CD4-positive, alpha-beta T cell (primary cell): ENCODE measurements around the gene DNAL1. TPM values are rescaled to one million over a fixed set of nuclear protein-coding genes. Genes with fewer than 3 reads are reported as not detected.
A peak's percentile ranks its signal among the peaks of the same experiment; 100 is the strongest.

Experiments
- ATAC-seq: fragments of 200-7000 bp; cut with Tn5 transposase; one replicate; pipeline ENCODE4 v1.10.0; 2022; ENCODE audit warnings: mild to moderate bottlenecking; ENCODE audit not compliant: poor library complexity
- CTCF ChIA-PET: fragments of 350-600 bp; sonication (Branson Sonifier 250); formaldehyde crosslinking; loops from one replicate; lab custom pipeline; 2021; ENCODE audit warnings: antibody characterized with exemption, inconsistent platforms; lab: Charles Lee
- POLR2A ChIA-PET: fragments of 350-600 bp; sonication (Branson Sonifier 250); formaldehyde crosslinking; loops from one replicate; lab custom pipeline; 2021; ENCODE audit warnings: antibody characterized with exemption, inconsistent platforms; lab: Charles Lee
- DNase-seq, 14 experiments: peaks; one replicate each; pipeline ENCODE4 v3.0.0-alpha.2; 2013 to 2020; ENCODE audit warnings: mixed read lengths in 2 of 14
- H3K27ac ChIP-seq, 2 donors: one replicate each; pipeline versions ENCODE4 v1.5.1 to v1.7.0; 2013; ENCODE audit warnings: low read length in 2 of 2, low read depth in 1 of 2, mild to moderate bottlenecking in 1 of 2
- H3K27me3 ChIP-seq, 2 experiments: 1 replicate in 1 of 2; 2 replicates in 1 of 2; pipeline versions ENCODE4 v1.6.1 to v1.7.0; 2013; ENCODE audit warnings: low read length in 2 of 2, control low read depth in 1 of 2, mild to moderate bottlenecking in 1 of 2, moderate library complexity in 1 of 2; ENCODE audit not compliant: insufficient read depth in 2 of 2, control insufficient read depth in 1 of 2
- H3K36me3 ChIP-seq: one replicate; pipeline ENCODE4 v1.6.1; 2013; ENCODE audit warnings: low read length, control low read depth; ENCODE audit not compliant: insufficient read depth
- H3K4me1 ChIP-seq: one replicate; pipeline ENCODE4 v1.6.1; 2013; ENCODE audit warnings: low read length, control low read depth; ENCODE audit not compliant: insufficient read depth
- H3K4me3 ChIP-seq: one replicate; pipeline ENCODE4 v1.5.1; 2013; ENCODE audit warnings: mild to moderate bottlenecking, low read length, moderate library complexity
- H3K9me3 ChIP-seq, 2 experiments: 1 replicate in 1 of 2; 2 replicates in 1 of 2; pipeline versions ENCODE4 v1.6.1 to v1.7.0; 2013; ENCODE audit warnings: low read length in 2 of 2, mild to moderate bottlenecking in 2 of 2, control low read depth in 1 of 2, moderate library complexity in 1 of 2; ENCODE audit not compliant: control insufficient read depth in 1 of 2, insufficient read depth in 1 of 2
- H3K27ac Mint-ChIP-seq: one replicate; pipeline ENCODE4 v1.8.0; 2020; ENCODE audit warnings: mixed read lengths
- H3K27me3 Mint-ChIP-seq: one replicate; pipeline ENCODE4 v1.8.0; 2021; ENCODE audit warnings: mixed read lengths
- H3K36me3 Mint-ChIP-seq: one replicate; pipeline ENCODE4 v1.8.0; 2021; ENCODE audit warnings: low read depth, mixed read lengths
- H3K4me1 Mint-ChIP-seq: one replicate; pipeline ENCODE4 v1.8.0; 2021; ENCODE audit warnings: low read depth, mixed read lengths
- H3K4me3 Mint-ChIP-seq: one replicate; pipeline ENCODE4 v1.8.0; 2020; ENCODE audit warnings: mild to moderate bottlenecking, mixed read lengths
- H3K9me3 Mint-ChIP-seq: one replicate; pipeline ENCODE4 v1.8.0; 2020; ENCODE audit warnings: mixed read lengths
- CTCF ChIP-seq: fragments of 200-600 bp; IDR thresholded peaks from one replicate; pipeline ENCODE4 v1.8.0; 2022; ENCODE audit warnings: antibody characterized with exemption, mild to moderate bottlenecking
- intact Hi-C, 2 experiments: fragments of 100-400 bp; cut with DNase I in 1 of 2; cut with micrococcal nuclease in 1 of 2; formaldehyde crosslinking; loops; one replicate each; pipeline versions ENCODE4 v1.15.1 to v1.9.0; 2023 to 2025; cut with DNase I, micrococcal nuclease
- total RNA-seq, 174 experiments: library from RNA in 2 of 174; stranded (reverse) in 2 of 174; gene quantifications; one replicate each; pipeline ENCODE4 v1.2.3 and lab custom pipeline; 2021 to 2026

The DNAL1 gene
- total RNA-seq, 2 experiments from 2014 or later: 2.9 to 3.7 TPM

- ATAC-seq (no peak), DNase-seq (no peak)
- H3K4me3 Mint-ChIP-seq: peak overlapping the region; percentile 87
- intact Hi-C loops: loop anchor here (1.0 to 5.0 kb wide), 4 partner anchors 12 to 45 kb away; a partner anchor contains a TSS
- H3K27ac ChIP-seq: peak overlapping the region; percentile 76 to 78
- H3K4me1 ChIP-seq: peaks cover 96% of the 10 kb centered on the region
- H3K27me3 ChIP-seq: no peaks in the 10 kb centered on the region
- TF ChIP-seq CTCF: no peak
- no peaks in the 10 kb centered on the region for H3K9me3 Mint-ChIP-seq
- no peaks in the 10 kb centered on the region for H3K27me3 Mint-ChIP-seq
- H3K36me3 ChIP-seq: peaks cover 28% of the 10 kb centered on the region
- H3K4me1 Mint-ChIP-seq: peaks cover 77% of the 10 kb centered on the region
- POLR2A ChIA-PET: interaction anchor here (0.8 to 9.8 kb wide), 10 partner anchors 8 to 144 kb away, joined by 3 to 282 read pairs (median 8); partner anchors contain the start of genes PTGR2 and ZNF410
- CTCF ChIA-PET: interaction anchor here (0.7 to 6.3 kb wide), 5 partner anchors 11 to 43 kb away, joined by 3 to 65 read pairs (median 17); a partner anchor contains a TSS
- H3K27ac Mint-ChIP-seq: peak overlapping the region; percentile 99
- H3K36me3 Mint-ChIP-seq: peaks cover 14% of the 10 kb centered on the region
- H3K4me3 ChIP-seq: peak overlapping the region; percentile 31
- no peaks in the 10 kb centered on the region for H3K9me3 ChIP-seq
These were observed 97.9 kb downstream of the DNAL1 start for GRCh38 chr14:73742520-73743238.

- Histone ChIP-seq H3K4me3 (peak overlapping the region; percentile 31), H3K9me3 (no peaks in the 10 kb centered on the region), H3K36me3 (peaks cover 20% of the 10 kb centered on the region), H3K4me1 (peaks cover 98% of the 10 kb centered on the region), H3K27me3 (no peaks in the 10 kb centered on the region), H3K27ac (peak overlapping the region; percentile 76 to 78)
- peak; percentile 63 for ATAC-seq
- no peaks in the 10 kb centered on the region for H3K9me3 Mint-ChIP-seq
- peak overlapping the region; percentile 99 for H3K27ac Mint-ChIP-seq
- H3K4me3 Mint-ChIP-seq: peak overlapping the region; percentile 77
- intact Hi-C loops: loop anchor here (1.0 to 5.0 kb wide), 4 partner anchors 11 to 44 kb away; a partner anchor contains a TSS
- peaks cover 13% of the 10 kb centered on the region for H3K36me3 Mint-ChIP-seq
- H3K27me3 Mint-ChIP-seq: no peaks in the 10 kb centered on the region
- POLR2A ChIA-PET: interaction anchor here (1.4 to 9.8 kb wide), 8 partner anchors 9 to 109 kb away, joined by 4 to 282 read pairs (median 12); partner anchors contain the start of gene PTGR2
- peak; percentile 41 to 80 (median 60) for DNase-seq
- no peak for TF ChIP-seq CTCF
- peaks cover 86% of the 10 kb centered on the region for H3K4me1 Mint-ChIP-seq
- CTCF ChIA-PET: interaction anchor here (0.6 to 6.3 kb wide), 7 partner anchors 10 to 81 kb away, joined by 3 to 65 read pairs (median 6); a partner anchor contains a TSS
These were observed 98.7 kb downstream of the DNAL1 start for GRCh38 chr14:73743431-73743931.

GRCh38 chr14:73744175-73744867 lies 99.5 kb downstream of the DNAL1 start:
- intact Hi-C loops: loop anchor here in 1 of 2 experiments (5.0 kb wide), 1 partner anchor 43 kb away; no protein-coding TSS in a partner anchor
- ATAC-seq (no peak), DNase-seq (no peak)
- ChIA-PET POLR2A (interaction anchor here (1.1 to 9.8 kb wide), 10 partner anchors 10 to 108 kb away, joined by 3 to 282 read pairs (median 6); partner anchors contain the start of gene PTGR2), CTCF (interaction anchor here (0.8 to 6.3 kb wide), 7 partner anchors 10 to 41 kb away, joined by 3 to 65 read pairs (median 3); a partner anchor contains a TSS)
- Histone ChIP-seq H3K27me3 (no peaks in the 10 kb centered on the region), H3K4me3 (peak overlapping the region; percentile 31), H3K36me3 (peaks cover 12% of the 10 kb centered on the region), H3K4me1 (peaks cover 96% of the 10 kb centered on the region), H3K9me3 (no peaks in the 10 kb centered on the region), H3K27ac (peak overlapping the region; percentile 76 to 78)
- peaks cover 94% of the 10 kb centered on the region for H3K4me1 Mint-ChIP-seq
- H3K27ac Mint-ChIP-seq: peak overlapping the region; percentile 99
- no peaks in the 10 kb centered on the region for H3K27me3 Mint-ChIP-seq
- H3K4me3 Mint-ChIP-seq: peak overlapping the region; percentile 77
- H3K36me3 Mint-ChIP-seq: peaks cover 14% of the 10 kb centered on the region
- H3K9me3 Mint-ChIP-seq: no peaks in the 10 kb centered on the region
- TF ChIP-seq CTCF: no peak
